ENCODE results near the gene NDUFS7. TPM values are rescaled to one million over a fixed set of nuclear protein-coding genes. Genes with fewer than 3 reads are reported as not detected.
A peak's percentile ranks its signal among the peaks of the same experiment; 100 is the strongest.

The NDUFS7 gene
- total RNA-seq, 1 donor from 2014 or later = 15.4 TPM

DNA sequence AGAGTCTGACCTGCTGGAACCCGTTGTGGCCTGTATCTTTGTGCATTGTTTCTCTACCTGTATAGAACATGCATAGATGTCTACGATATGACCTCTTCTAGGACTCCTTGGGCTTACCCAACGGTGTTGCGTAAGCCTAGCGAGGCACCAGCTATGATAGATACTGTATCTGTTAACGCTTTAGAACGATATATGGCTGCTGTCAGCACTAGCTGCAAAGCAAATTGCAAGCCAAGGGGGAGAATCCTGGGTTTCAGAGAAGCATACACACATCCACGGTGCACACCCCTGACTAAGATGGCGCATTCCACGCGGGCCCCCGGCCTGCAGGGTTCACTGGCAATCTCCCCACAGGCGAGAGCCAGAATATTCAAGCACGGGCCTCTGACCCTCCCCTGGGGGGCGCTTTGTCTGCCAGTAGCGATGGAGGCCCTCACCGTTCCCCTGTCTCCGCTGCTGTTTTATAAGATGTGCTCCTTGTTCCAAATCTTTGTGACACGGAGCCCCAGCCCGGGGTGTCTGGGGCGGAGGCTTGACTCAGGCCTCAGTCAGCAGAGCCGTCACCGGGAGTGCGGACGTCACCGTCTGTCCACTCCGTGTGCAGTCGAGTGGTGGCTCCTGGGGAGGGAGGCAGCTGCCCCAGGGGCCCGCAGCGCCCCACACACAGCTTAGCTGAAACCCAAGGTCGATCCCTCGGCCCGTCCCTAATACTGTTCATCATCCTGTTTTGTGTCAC, 41.6 kb downstream of the NDUFS7 start:
- H3K9me3 ChIP-seq (ENCODE audit: low read depth) = no peaks in the 10 kb centered on the region
- peaks cover 10% of the 10 kb centered on the region for H3K27me3 Mint-ChIP-seq (ENCODE audit: insufficient read depth, low read depth)
- peak overlapping the region; percentile 61 for H3K4me3 Mint-ChIP-seq
- H3K27me3 ChIP-seq = no peaks in the 10 kb centered on the region
- peak overlapping the region; percentile 90 for H3K27ac Mint-ChIP-seq
- H3K4me1 ChIP-seq = peaks cover 13% of the 10 kb centered on the region
- H4K20me1 ChIP-seq (ENCODE audit: low read depth) = peaks cover 96% of the 10 kb centered on the region
- peak overlapping the region; percentile 37 for H3K27ac ChIP-seq
- H3K4me1 Mint-ChIP-seq = peaks cover 57% of the 10 kb centered on the region
- peaks cover 62% of the 10 kb centered on the region for H3K79me2 ChIP-seq (ENCODE audit: low read depth)
- no peaks in the 10 kb centered on the region for H3K36me3 ChIP-seq
- H3K9ac ChIP-seq = no peak overlapping the region
- peaks cover 8% of the 10 kb centered on the region for H3F3A ChIP-seq (ENCODE audit: low read depth)
- no peaks in the 10 kb centered on the region for H3K9me3 Mint-ChIP-seq
- no peak for DNase-seq (ENCODE audit: low spot score)
- H2AFZ ChIP-seq (replicated peaks) = no peak overlapping the region
- TF ChIP-seq EZH2phosphoT487 (IDR thresholded peaks at IDR 0.05) = no peak
- TF ChIP-seq CTCF (IDR thresholded peaks at IDR 0.05) = no peak
- no peak for TF ChIP-seq EZH2 (IDR thresholded peaks at IDR 0.05)
- H3K4me3 ChIP-seq = no peak overlapping the region
- H3K36me3 Mint-ChIP-seq = peaks cover 20% of the 10 kb centered on the region
- H3K4me2 ChIP-seq = peak overlapping the region; percentile 31

- Mint-ChIP-seq H3K4me1 (peaks cover 57% of the 10 kb centered on the region), H3K4me3 (peak overlapping the region; percentile 50), H3K27me3 (ENCODE audit: insufficient read depth, low read depth) (peaks cover 10% of the 10 kb centered on the region), H3K36me3 (peaks cover 17% of the 10 kb centered on the region), H3K9me3 (no peaks in the 10 kb centered on the region), H3K27ac (no peak overlapping the region)
- Histone ChIP-seq H4K20me1 (ENCODE audit: low read depth) (peaks cover 90% of the 10 kb centered on the region), H3F3A (ENCODE audit: low read depth) (peaks cover 8% of the 10 kb centered on the region), H3K36me3 (no peaks in the 10 kb centered on the region), H3K27me3 (no peaks in the 10 kb centered on the region), H3K4me1 (peaks cover 13% of the 10 kb centered on the region), H3K79me2 (ENCODE audit: low read depth) (peaks cover 56% of the 10 kb centered on the region), H3K9me3 (ENCODE audit: low read depth) (no peaks in the 10 kb centered on the region), H2AFZ (replicated peaks) (no peak overlapping the region), H3K4me3 (no peak overlapping the region), H3K4me2 (peak overlapping the region; percentile 31), H3K9ac (peak overlapping the region; percentile 32), H3K27ac (no peak overlapping the region)
- no peak for TF ChIP-seq EZH2phosphoT487 (IDR thresholded peaks at IDR 0.05)
- no peak for DNase-seq (ENCODE audit: low spot score)
Measured at GRCh38 chr19:1425902-1426301, 42.2 kb downstream of the NDUFS7 start.

GRCh38 chr19:1426736-1427135, 43.0 kb downstream of the NDUFS7 start:
- H3K36me3 ChIP-seq = no peaks in the 10 kb centered on the region
- Mint-ChIP-seq H3K9me3 (no peaks in the 10 kb centered on the region), H3K36me3 (peaks cover 17% of the 10 kb centered on the region)

More at GRCh38 chr19:1426736-1427135, 43.0 kb downstream of the NDUFS7 start:
- Histone ChIP-seq H3K79me2 (ENCODE audit: low read depth) (peaks cover 52% of the 10 kb centered on the region), H3K9ac (peak overlapping the region; percentile 32), H4K20me1 (ENCODE audit: low read depth) (peaks cover 87% of the 10 kb centered on the region), H3K9me3 (ENCODE audit: low read depth) (no peaks in the 10 kb centered on the region), H3K4me2 (no peak overlapping the region), H3K27ac (no peak overlapping the region), H3F3A (ENCODE audit: low read depth) (peaks cover 8% of the 10 kb centered on the region), H3K4me3 (no peak overlapping the region), H3K27me3 (no peaks in the 10 kb centered on the region), H2AFZ (replicated peaks) (no peak overlapping the region), H3K4me1 (peaks cover 13% of the 10 kb centered on the region)
- H3K4me1 Mint-ChIP-seq = peaks cover 57% of the 10 kb centered on the region
- H3K4me3 Mint-ChIP-seq = no peak overlapping the region
- H3K27ac Mint-ChIP-seq = no peak overlapping the region
- DNase-seq (ENCODE audit: low spot score) = no peak
- TF ChIP-seq CTCF (IDR thresholded peaks at IDR 0.05) (no peak), EZH2phosphoT487 (IDR thresholded peaks at IDR 0.05) (no peak), EZH2 (IDR thresholded peaks at IDR 0.05) (no peak)
- peaks cover 10% of the 10 kb centered on the region for H3K27me3 Mint-ChIP-seq (ENCODE audit: insufficient read depth, low read depth)

Measured in neural progenitor cell (in vitro differentiated cells).